Measurements from ENCODE around the gene IFIH1. TPM values are rescaled to one million over a fixed set of nuclear protein-coding genes. Genes with fewer than 3 reads are reported as not detected.

The IFIH1 gene
- total RNA-seq, 1 experiment from 2014 or later, result 7.8 TPM

GRCh38 chr2:162244541-162245031 is 73.9 kb downstream of the IFIH1 start:
- BruUV-seq (replicated peaks), result no TSS peak
- no peaks in the 10 kb centered on the region for H3K36me3 ChIP-seq (ENCODE audit: low read depth, low read length)
- CTCF ChIA-PET, result no interaction called here
- no peak overlapping the region for H3K4me3 ChIP-seq (ENCODE audit: low read length)
- H3K9ac ChIP-seq (ENCODE audit: low read length), result no peak overlapping the region
- peak; percentile 91 for DNase-seq
- no peaks in the 10 kb centered on the region for H3K79me2 ChIP-seq (ENCODE audit: low read length)
- intact Hi-C loops (cut with micrococcal nuclease), result loop anchor here (2.0 kb wide), 1 partner anchor 16 kb away; no protein-coding TSS in a partner anchor
- ATAC-seq, result peak; percentile 92
- POLR2A ChIA-PET (ENCODE audit: unreplicated experiment), result no interaction called here
- no peaks in the 10 kb centered on the region for H3K9me3 ChIP-seq (ENCODE audit: low read length)
- H3K27ac ChIP-seq (ENCODE audit: low read length), result peak overlapping the region; percentile 42
- no peaks in the 10 kb centered on the region for H4K20me1 ChIP-seq (ENCODE audit: low read length)
- peak overlapping the region; percentile 68 for H3K4me2 ChIP-seq (ENCODE audit: low read length)
- peak overlapping the region; percentile 58 for H2AFZ ChIP-seq (ENCODE audit: low read length)
- peaks cover 35% of the 10 kb centered on the region for H3K4me1 ChIP-seq (ENCODE audit: insufficient read depth, low read length)
- H3F3A ChIP-seq (ENCODE audit: low read length, unreplicated experiment), result peaks cover 3% of the 10 kb centered on the region
- H3K27me3 ChIP-seq (ENCODE audit: low read length), result no peaks in the 10 kb centered on the region
- TF ChIP-seq CTCF (conservative IDR thresholded peaks at IDR 0.05; ENCODE audit: low read depth, low read length) (no peak), EZH2phosphoT487 (IDR thresholded peaks at IDR 0.05; ENCODE audit: borderline replicate concordance, low read length) (no peak), EZH2 (IDR thresholded peaks at IDR 0.05; ENCODE audit: low read length, unreplicated experiment) (no peak)
- no peaks in the 10 kb centered on the region for H3K9me2 ChIP-seq (replicated peaks; ENCODE audit: low read length)

GRCh38 chr2:162243715-162244114 is 74.8 kb downstream of the IFIH1 start:
- ChIA-PET POLR2A (ENCODE audit: unreplicated experiment) (no interaction called here), CTCF (no interaction called here)
- H3K9me2 ChIP-seq (replicated peaks; ENCODE audit: low read length), result no peaks in the 10 kb centered on the region
- H4K20me1 ChIP-seq (ENCODE audit: low read length), result no peaks in the 10 kb centered on the region
- no peaks in the 10 kb centered on the region for H3K79me2 ChIP-seq (ENCODE audit: low read length)
- ATAC-seq (no peak), DNase-seq (no peak)
- H3K9ac ChIP-seq (ENCODE audit: low read length), result no peak overlapping the region
- no peaks in the 10 kb centered on the region for H3K27me3 ChIP-seq (ENCODE audit: low read length)
- H3K4me1 ChIP-seq (ENCODE audit: insufficient read depth, low read length), result peaks cover 35% of the 10 kb centered on the region
- H3K9me3 ChIP-seq (ENCODE audit: low read length), result no peaks in the 10 kb centered on the region
- TF ChIP-seq EZH2phosphoT487 (IDR thresholded peaks at IDR 0.05; ENCODE audit: borderline replicate concordance, low read length), result no peak
- no peak for TF ChIP-seq CTCF (conservative IDR thresholded peaks at IDR 0.05; ENCODE audit: low read depth, low read length)
- no peak for TF ChIP-seq EZH2 (IDR thresholded peaks at IDR 0.05; ENCODE audit: low read length, unreplicated experiment)
- H3K4me3 ChIP-seq (ENCODE audit: low read length), result no peak overlapping the region
- intact Hi-C loops (cut with micrococcal nuclease), result loop anchor here (2.0 kb wide), 1 partner anchor 17 kb away; no protein-coding TSS in a partner anchor
- H3K36me3 ChIP-seq (ENCODE audit: low read depth, low read length), result no peaks in the 10 kb centered on the region
- no TSS peak for BruUV-seq (replicated peaks)
- 0 out of 2 replicates have a peak overlapping the region, but pooled peaks have one; percentile 3 for H3K4me2 ChIP-seq (ENCODE audit: low read length)
- no peak overlapping the region for H2AFZ ChIP-seq (ENCODE audit: low read length)
- no peak overlapping the region for H3K27ac ChIP-seq (ENCODE audit: low read length)
- H3F3A ChIP-seq (ENCODE audit: low read length, unreplicated experiment), result peaks cover 3% of the 10 kb centered on the region

- Histone ChIP-seq H3K36me3 (ENCODE audit: low read depth, low read length) (no peaks in the 10 kb centered on the region), H3K9me3 (ENCODE audit: low read length) (no peaks in the 10 kb centered on the region), H3K9ac (ENCODE audit: low read length) (no peak within 1 kb of the TSS), H3K4me3 (ENCODE audit: low read length) (no peak within 1 kb of the TSS), H3K4me2 (ENCODE audit: low read length) (peak within 1 kb of the TSS; percentile 68), H3K27me3 (ENCODE audit: low read length) (no peaks in the 10 kb centered on the region), H4K20me1 (ENCODE audit: low read length) (no peaks in the 10 kb centered on the region), H2AFZ (ENCODE audit: low read length) (peak within 1 kb of the TSS; percentile 58), H3K79me2 (ENCODE audit: low read length) (no peaks in the 10 kb centered on the region), H3K4me1 (ENCODE audit: insufficient read depth, low read length) (peaks cover 35% of the 10 kb centered on the region), H3F3A (ENCODE audit: low read length, unreplicated experiment) (peaks cover 3% of the 10 kb centered on the region), H3K9me2 (replicated peaks; ENCODE audit: low read length) (no peaks in the 10 kb centered on the region), H3K27ac (ENCODE audit: low read length) (peak within 1 kb of the TSS; percentile 42)
- TF ChIP-seq EZH2 (IDR thresholded peaks at IDR 0.05; ENCODE audit: low read length, unreplicated experiment), result no peak
- no peak for TF ChIP-seq EZH2phosphoT487 (IDR thresholded peaks at IDR 0.05; ENCODE audit: borderline replicate concordance, low read length)
- no peak for TF ChIP-seq CTCF (conservative IDR thresholded peaks at IDR 0.05; ENCODE audit: low read depth, low read length)
- ATAC-seq, result no peak
- CTCF ChIA-PET, result no interaction called here
- BruUV-seq (replicated peaks), result no TSS peak
- POLR2A ChIA-PET (ENCODE audit: unreplicated experiment), result interaction anchor here (0.6 kb wide), 1 partner anchor 477 kb away, joined by 3 read pairs; no protein-coding TSS in a partner anchor
- intact Hi-C loops (cut with micrococcal nuclease), result no loop called here
- DNase-seq, result no peak
Measured at GRCh38 chr2:162243294-162243693, 75.2 kb downstream of the IFIH1 start, which contains the start of gene FAP. Gene FAP, minus strand, starts transcription at chr2:162243445. Its CDS starts 118 bp downstream, at chr2:162243327.
